ENCODE data around the gene CYP4B1. TPM values are rescaled to one million over a fixed set of nuclear protein-coding genes. Genes with fewer than 3 reads are reported as not detected.

Gene CYP4B1
- total and polyA plus RNA-seq, 2 donors (not counting 1 experiment from before 2014, with no cell fraction given): not detected

GRCh38 chr1:46797696-46798470 is 963 bp upstream of the CYP4B1 start:
- intact Hi-C loops (cut with micrococcal nuclease): no loop called here
- H3K27me3 Mint-ChIP-seq: peaks cover 21% of the 10 kb centered on the region
- no peak overlapping the region for H3K9ac ChIP-seq (ENCODE audit: low read length)

DNA sequence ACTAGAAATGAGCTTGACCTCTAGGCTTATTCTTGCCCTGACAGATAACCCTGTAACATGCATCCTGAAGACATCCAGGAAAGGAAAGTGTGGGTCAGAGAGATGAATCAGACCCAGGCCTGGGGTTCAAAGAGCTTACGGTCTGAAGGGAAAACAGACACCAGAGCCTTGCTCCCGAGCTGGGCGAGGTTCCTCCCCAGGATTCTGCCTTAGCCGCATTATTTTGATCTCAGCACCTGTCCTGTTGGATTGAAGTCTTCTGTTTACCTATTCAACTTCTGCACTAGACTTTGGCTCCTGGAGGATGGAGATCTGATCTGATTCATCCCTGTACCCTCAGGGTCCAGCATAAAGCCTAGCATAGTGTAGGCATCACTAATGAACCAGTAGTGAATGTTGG is 1.9 kb downstream of the CYP4B1 start:
- POLR2A ChIA-PET: no interaction called here

More at GRCh38 chr1:46797696-46798470, 963 bp upstream of the CYP4B1 start:
- Histone ChIP-seq H3K4me3 (ENCODE audit: control extremely low read depth in 1 of 5, extremely low read depth in 1 of 5, insufficient read depth in 1 of 5, low read depth in 2 of 5, low read length in 4 of 5) (no peak overlapping the region), H3K9me3 (ENCODE audit: control extremely low read depth in 1 of 3, control insufficient read depth in 2 of 3, insufficient read depth in 1 of 3, low read length in 2 of 3) (peaks cover 0 to 3% (median 0%) of the 10 kb centered on the region in 3 donors), H3K79me2 (ENCODE audit: control insufficient read depth, insufficient read depth, low read length) (no peaks in the 10 kb centered on the region), H3K4me1 (ENCODE audit: control insufficient read depth in 2 of 2, insufficient read depth in 2 of 2, low read length in 2 of 2) (no peaks in the 10 kb centered on the region), H2AFZ (ENCODE audit: insufficient read depth, low read depth, low read length, poor library complexity, severe bottlenecking) (no peak overlapping the region), H4K20me1 (ENCODE audit: control insufficient read depth, insufficient read depth, low read length, poor library complexity, severe bottlenecking) (no peaks in the 10 kb centered on the region), H3K36me3 (replicated peaks in 1 of 2; ENCODE audit: control extremely low read depth in 1 of 2, control insufficient read depth in 1 of 2, extremely low read depth in 1 of 2, insufficient read depth in 2 of 2, low read length in 1 of 2) (no peaks in the 10 kb centered on the region), H3K27me3 (replicated peaks in 1 of 4; ENCODE audit: control extremely low read depth in 1 of 4, control insufficient read depth in 3 of 4, insufficient read depth in 4 of 4, low read length in 3 of 4) (no peaks in the 10 kb centered on the region), H3K4me2 (replicated peaks; ENCODE audit: low read depth, low read length, poor library complexity, severe bottlenecking) (no peak overlapping the region), H3K27ac (ENCODE audit: low read length in 2 of 2) (no peak overlapping the region)
- TF ChIP-seq EZH2 (IDR thresholded peaks at IDR 0.05; ENCODE audit: borderline replicate concordance, insufficient read depth, low read depth, low read length, poor library complexity, severe bottlenecking): no peak
- TF ChIP-seq, protein P1, sequence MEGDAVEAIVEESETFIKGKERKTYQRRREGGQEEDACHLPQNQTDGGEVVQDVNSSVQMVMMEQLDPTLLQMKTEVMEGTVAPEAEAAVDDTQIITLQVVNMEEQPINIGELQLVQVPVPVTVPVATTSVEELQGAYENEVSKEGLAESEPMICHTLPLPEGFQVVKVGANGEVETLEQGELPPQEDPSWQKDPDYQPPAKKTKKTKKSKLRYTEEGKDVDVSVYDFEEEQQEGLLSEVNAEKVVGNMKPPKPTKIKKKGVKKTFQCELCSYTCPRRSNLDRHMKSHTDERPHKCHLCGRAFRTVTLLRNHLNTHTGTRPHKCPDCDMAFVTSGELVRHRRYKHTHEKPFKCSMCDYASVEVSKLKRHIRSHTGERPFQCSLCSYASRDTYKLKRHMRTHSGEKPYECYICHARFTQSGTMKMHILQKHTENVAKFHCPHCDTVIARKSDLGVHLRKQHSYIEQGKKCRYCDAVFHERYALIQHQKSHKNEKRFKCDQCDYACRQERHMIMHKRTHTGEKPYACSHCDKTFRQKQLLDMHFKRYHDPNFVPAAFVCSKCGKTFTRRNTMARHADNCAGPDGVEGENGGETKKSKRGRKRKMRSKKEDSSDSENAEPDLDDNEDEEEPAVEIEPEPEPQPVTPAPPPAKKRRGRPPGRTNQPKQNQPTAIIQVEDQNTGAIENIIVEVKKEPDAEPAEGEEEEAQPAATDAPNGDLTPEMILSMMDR (IDR thresholded peaks at IDR 0.05): no peak
- Mint-ChIP-seq H3K9me3 (ENCODE audit: insufficient read depth) (no peaks in the 10 kb centered on the region), H3K27ac (no peak overlapping the region), H3K4me1 (no peaks in the 10 kb centered on the region), H3K4me3 (no peak overlapping the region)
- no peak for ATAC-seq (ENCODE audit: low read depth)
- WGBS (ENCODE audit: insufficient coverage): no CpG with 5 or more reads among the region's 1 CpG
- CTCF ChIA-PET: no interaction called here
- DNase-seq: no peak
- POLR2A ChIA-PET: no interaction called here

More for the DNA sequence above, 1.9 kb downstream of the CYP4B1 start:
- CTCF ChIA-PET: no interaction called here
- Histone ChIP-seq H2AFZ (ENCODE audit: insufficient read depth, low read depth, low read length, poor library complexity, severe bottlenecking) (no peak overlapping the region), H3K27ac (ENCODE audit: low read length in 2 of 2) (no peak overlapping the region), H3K9ac (ENCODE audit: low read length) (no peak overlapping the region), H4K20me1 (ENCODE audit: control insufficient read depth, insufficient read depth, low read length, poor library complexity, severe bottlenecking) (no peaks in the 10 kb centered on the region), H3K4me2 (replicated peaks; ENCODE audit: low read depth, low read length, poor library complexity, severe bottlenecking) (no peak overlapping the region), H3K27me3 (replicated peaks in 1 of 4; ENCODE audit: control extremely low read depth in 1 of 4, control insufficient read depth in 3 of 4, insufficient read depth in 4 of 4, low read length in 3 of 4) (no peaks in the 10 kb centered on the region), H3K4me1 (ENCODE audit: control insufficient read depth in 2 of 2, insufficient read depth in 2 of 2, low read length in 2 of 2) (no peaks in the 10 kb centered on the region), H3K79me2 (ENCODE audit: control insufficient read depth, insufficient read depth, low read length) (no peaks in the 10 kb centered on the region), H3K36me3 (replicated peaks in 1 of 2; ENCODE audit: control extremely low read depth in 1 of 2, control insufficient read depth in 1 of 2, extremely low read depth in 1 of 2, insufficient read depth in 2 of 2, low read length in 1 of 2) (no peaks in the 10 kb centered on the region), H3K9me3 (ENCODE audit: control extremely low read depth in 1 of 3, control insufficient read depth in 2 of 3, insufficient read depth in 1 of 3, low read length in 2 of 3) (peaks cover 0 to 3% (median 0%) of the 10 kb centered on the region in 3 donors), H3K4me3 (ENCODE audit: control extremely low read depth in 1 of 5, extremely low read depth in 1 of 5, insufficient read depth in 1 of 5, low read depth in 2 of 5, low read length in 4 of 5) (no peak overlapping the region)
- no peak for ATAC-seq (ENCODE audit: low read depth)
- Mint-ChIP-seq H3K4me3 (no peak overlapping the region), H3K4me1 (no peaks in the 10 kb centered on the region), H3K9me3 (ENCODE audit: insufficient read depth) (no peaks in the 10 kb centered on the region), H3K27me3 (peaks cover 21% of the 10 kb centered on the region), H3K27ac (no peak overlapping the region)
- DNase-seq: no peak
- TF ChIP-seq EZH2 (IDR thresholded peaks at IDR 0.05; ENCODE audit: borderline replicate concordance, insufficient read depth, low read depth, low read length, poor library complexity, severe bottlenecking): no peak
- TF ChIP-seq, protein P1 (IDR thresholded peaks at IDR 0.05): no peak
- 100% methylated on average over 3 of the region's 4 CpGs for WGBS (ENCODE audit: insufficient coverage)
- intact Hi-C loops (cut with micrococcal nuclease): no loop called here
